ENCODE data around the gene TMEM255B.
"Not testable (repeated sequence)": the region's sequence is repeated elsewhere in the genome, so short reads cannot be mapped to it uniquely, and the experiment has no call there.

The TMEM255B gene

DNA sequence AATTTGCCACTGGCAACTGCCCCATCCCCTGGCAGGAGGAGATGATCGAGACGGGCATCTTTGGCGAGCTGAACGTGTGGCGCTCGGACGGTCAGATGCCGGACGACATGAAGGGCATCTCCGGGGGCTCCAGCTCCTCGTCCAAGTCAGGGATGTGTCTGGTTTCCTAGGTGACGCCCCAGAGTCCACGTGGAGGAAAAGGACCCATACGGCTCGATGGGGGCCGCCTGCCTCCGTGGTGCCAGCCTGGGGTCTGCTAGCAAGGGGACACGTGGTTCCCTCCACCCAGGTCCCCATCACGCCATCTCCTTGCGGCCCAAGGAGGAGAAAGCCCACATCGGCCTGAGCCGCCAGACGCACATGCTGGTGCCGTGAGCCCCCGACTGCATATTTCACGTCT lies 23.8 kb upstream of the TMEM255B start:
- no peak for DNase-seq

DNA sequence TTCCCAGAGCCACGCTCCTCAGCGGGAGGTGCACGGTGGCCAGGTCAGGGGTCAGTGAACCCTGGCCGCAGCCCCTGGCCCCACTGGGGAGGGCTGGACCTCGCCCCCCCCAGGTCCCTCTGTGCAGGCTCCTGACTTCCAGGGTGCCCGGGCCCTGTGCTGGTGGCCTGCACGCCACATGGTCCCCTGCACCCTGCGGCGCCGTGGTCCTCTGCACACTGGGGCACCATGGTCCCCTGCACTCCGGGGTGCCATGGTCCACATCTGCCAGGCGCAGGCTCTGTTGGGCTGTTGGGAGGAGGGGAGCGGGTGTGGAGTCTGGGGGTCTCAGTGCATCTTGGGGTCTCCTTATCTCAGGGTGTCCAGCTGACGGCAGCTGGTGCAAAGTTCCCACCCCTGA lies 23.3 kb upstream of the TMEM255B start:
- DNase-seq: no peak

DNA sequence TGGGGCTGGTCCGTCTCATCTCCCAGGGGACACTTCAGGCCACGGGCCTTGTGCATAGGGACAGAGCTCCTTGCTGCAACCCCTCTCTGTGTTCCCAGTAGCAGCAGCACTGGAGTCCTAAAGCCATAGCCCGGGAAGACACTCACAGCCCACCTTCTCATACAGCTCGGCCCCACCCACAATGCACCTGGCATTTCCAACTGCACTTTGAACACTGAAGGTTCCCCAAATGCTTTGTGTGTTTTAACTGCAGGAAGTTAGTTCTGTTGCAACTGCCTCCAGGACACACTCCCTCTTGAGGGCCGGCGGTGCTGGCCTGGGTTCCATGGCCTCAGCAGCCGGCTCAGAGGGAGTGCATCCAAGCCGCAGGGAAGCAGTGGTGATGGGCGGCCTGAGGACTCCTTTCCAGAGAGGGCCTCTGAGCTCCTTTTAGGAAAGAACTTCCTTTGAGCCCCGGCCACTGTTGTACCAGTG lies 22.7 kb upstream of the TMEM255B start:
- DNase-seq: no peak

DNA sequence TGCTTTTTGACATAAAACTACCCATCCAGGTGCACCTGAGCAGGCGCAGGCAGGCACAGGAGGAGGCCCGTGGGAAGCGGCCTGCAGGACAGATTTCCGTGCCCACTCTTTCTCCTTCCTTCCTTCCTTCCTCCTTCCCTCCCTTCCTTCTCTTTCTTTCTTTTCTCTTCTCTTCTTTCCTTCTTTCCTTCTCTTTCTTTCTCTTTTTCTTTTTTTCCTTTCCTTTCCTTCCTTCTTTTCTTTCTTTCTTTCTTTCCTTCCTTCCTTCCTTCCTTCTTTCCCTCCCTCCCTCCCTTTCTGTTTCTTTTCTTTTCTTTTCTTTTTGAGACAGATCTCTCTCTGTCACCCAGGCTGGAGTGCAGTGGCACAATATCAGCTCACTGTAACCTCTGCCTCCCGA lies 21.2 kb upstream of the TMEM255B start:
- DNase-seq: no peak

DNA sequence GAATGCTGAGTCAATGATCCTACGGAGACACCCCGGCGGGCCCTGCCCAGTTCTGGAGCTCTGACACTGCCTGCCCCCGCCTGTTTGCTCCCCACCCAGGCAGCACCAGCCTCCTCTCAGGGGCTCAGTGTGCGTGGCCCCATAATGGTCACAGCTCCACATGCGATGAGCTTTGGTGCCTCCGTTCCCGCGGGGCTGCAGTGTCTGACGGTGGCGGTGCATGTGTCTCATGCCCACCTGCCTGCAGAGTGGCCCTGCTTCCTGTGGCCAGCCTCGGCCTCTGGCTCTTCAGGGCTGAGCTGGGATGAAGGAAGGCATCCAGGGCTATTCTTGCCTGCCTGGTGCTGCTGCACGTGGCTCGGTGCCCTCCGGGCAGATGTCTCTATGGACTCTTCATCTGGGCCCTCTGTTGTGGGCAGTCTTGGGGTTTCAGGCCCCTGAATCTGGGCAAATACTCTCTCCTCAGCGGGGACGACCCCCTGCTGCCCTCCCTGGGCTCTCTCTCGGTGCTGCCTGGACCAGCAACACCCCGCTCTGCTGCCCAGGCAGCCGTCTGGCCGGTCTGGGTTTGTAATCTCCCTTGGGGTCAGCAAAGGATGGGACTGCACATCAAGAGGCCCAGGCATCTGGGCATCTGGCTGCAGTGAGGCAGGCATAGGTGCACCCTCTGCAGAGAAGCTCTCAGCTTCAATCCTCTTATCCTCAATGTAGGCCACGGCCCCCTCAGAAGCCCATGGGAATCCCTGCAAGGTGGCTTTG lies 19.3 kb upstream of the TMEM255B start:
- no peak for DNase-seq

DNA sequence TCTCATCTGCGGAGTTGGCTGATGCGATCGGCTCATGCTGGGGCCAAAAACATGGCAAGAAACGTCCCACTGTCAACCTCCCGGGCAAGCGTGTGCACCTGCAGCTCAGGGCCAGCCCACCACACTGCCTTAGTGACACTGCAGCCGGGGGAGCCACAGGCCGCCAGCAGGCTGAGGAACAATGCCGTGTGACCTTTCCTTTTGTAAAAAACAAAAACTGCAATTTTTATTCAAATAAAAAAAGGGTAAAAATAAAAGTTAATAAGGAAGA lies 18.8 kb upstream of the TMEM255B start:
- DNase-seq: no peak

DNA sequence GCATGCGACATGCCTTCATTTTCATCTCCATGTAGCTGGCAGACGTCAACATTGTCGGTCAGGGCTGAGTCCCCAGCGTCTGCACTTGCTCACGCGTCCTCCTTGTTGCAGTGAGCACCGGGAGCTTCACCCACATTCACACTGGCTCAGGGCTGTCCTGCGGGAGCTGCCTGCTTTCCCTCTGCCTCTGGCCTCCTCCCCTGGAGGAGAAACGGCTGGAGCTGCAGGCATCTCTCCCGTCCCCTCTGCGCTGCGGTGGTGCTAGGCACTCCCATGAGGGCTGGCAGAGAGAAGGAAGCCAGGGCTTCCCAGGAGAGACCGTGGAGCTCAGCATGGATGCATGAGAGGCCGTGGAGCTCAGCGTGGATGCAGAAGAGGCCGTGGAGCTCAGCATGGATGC lies 18.4 kb upstream of the TMEM255B start:
- DNase-seq: no peak

DNA sequence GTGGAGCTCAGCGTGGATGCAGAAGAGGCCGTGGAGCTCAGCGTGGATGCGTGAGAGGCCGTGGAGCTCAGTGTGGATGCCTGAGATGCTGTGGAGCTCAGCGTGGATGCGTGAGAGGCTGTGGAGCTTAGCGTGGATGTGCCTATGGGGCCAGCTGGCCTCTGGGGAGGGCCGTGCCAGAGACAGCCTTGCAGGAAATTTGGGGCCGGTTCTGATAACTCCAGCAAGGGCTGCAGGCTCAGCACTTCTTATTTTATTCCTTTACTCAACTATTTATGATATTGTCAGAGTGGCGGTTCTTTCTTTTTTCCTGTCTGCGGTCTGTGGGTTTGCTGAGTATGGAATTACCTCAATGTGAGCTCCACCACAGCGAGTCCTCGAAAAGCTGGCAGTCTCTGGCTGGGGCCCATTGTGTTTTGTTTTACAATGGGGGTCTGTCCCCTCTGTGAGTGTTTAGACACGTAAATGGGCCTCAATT lies 17.8 kb upstream of the TMEM255B start:
- DNase-seq: peak; percentile 68 to 79

DNA sequence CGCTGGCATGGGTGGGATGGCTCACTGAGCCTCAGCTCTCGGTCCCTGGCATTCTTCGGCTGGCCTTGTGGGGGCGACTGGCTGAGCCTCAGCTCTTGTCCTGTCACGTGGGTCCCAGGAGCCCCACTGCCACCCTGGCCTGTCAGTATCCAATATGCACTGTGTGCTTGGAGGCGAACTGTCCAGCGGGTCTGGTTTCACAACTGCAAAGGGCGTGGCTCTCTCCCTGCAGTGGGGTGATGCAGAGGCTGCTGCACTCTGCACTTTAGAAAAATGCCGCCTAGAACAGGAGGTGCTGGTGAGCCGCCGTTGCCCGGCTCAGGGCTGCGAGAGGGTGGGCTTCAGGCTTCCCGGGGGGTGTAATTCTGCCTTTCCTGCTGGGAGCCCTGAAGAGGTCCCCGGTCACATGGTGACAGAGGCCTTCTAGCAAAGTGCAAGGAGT lies 17.0 kb upstream of the TMEM255B start:
- peak; percentile 99 for DNase-seq

DNA sequence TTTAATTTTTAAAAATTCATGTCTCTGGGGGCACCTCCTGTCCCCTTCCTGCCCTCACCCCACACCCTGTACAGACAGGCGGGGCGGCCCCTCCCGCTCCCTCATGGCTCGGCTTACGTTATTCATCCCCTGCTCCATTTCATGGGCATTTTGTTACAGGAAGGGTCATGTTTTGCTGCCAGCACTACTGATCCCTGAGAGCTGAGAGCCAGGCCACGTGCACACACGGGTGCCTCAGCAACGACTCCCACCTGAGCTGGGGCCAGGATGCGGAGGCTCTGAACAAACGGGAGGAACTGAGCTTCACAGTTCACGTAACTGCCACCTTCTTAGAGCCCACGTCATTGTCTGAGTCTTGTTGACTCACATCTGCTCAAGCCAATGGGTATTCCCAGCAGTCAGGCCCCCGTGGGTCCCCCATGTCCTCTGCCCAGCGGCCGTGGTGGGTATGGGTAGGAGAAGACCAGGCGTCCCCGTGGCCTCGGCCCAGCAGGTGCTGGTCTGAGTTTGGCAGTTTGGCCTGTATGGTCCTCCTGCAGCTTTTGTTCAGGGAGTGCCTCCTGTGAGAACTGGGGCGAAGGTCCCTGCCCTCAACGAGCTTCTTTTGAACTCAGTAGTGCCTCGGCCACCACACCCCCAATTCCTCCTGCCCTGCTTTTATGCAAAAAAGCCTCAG lies 16.4 kb upstream of the TMEM255B start:
- peak; percentile 47 to 67 for DNase-seq

DNA sequence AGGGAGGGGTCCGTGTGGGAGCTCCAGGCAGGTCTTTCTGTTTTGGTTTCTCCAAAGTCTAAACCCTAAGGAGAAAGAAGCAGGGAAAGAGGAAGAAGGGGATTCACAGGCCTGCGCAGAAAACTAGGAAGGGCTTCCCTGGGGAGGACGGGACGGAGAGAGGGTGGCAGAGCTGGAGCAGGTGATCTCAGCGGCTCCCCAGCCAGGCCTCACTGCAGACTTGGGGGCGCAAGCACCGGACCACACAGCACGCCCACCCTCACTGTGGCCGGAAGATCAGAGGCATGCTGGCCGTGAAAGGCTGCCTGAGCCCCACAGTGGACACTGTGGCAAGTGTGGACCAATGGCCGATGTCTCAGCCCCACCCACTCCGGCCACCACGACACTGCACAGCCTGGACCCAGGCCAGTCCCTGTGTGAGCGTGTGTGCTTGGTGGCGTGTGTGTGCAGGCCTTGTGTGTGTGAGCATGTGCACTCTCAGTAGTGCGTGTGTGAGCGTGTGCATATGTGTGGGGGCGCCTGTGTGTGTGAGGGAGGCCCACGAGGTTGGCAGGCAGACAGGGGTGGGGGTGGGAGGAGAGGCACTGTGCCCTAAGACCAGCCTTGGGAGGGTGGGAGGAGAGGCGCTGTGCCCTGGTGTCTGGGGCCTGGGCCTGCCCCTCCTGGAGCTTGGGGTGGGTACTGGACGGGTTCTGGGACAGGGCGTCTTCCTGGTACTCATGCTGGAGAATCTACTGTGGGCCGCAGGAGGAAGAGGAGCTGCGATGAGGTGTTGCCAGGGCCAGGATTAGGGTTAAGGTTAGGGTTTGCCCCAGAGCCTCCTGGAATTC lies 15.4 kb upstream of the TMEM255B start:
- DNase-seq: no peak

DNA sequence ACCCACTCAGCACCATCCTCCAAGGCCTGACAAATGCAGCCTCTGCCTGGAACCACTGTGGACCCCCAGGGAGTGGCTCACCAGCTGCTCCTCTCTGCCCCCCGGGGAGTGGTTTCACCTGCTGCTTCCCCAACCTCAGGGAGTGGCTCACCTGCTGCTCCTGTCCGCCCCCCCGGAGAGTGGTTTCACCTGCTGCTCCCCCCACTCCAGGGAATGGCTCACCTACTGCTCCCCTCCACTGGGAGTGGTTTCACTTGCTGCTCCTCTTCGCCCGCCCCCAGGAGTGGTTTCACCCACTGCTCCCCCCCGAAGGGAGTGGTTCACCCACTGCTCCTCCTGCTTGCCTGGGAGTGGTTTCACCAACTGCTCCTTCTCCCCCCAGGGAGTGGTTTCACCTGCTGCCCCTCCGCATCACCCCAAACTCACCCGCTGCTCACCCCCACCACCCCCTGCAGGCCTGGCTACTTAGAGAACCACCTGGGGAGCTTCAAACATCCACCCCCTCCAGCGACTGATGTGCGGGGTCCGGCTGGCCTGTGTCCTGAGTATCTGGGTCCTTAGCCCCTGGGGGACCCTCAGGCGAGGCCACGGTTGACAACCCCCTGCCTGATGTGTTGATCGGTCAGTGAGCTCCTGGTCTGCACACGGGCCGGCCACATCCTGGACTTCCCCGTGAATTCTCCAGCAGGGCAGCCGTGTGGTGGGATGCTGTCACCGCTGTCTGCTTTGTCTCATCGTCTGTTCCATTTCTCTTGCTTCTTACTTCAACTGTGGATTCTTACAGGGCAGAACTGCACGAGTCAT lies 14.6 kb upstream of the TMEM255B start:
- peak in 1 of 2 experiments; percentile 73 for DNase-seq

DNA sequence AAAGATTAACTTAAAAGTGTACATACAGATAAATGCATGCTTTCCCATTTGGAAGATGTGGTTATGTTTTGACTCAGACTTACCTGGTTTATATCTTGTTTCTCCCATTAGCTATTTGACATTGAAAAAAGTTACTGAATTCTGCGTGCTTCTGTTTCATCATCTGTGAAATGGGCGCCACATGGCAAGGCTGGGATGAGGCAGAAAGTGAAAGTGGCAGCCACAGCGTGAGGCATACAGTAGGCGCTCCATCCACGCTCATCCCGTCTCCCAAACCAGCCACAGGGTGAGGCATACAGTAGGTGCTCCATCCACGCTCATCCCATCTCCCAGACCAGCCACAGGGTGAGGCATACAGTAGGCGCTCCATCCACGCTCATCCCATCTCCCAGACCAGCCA lies 14.0 kb upstream of the TMEM255B start:
- no peak for DNase-seq

DNA sequence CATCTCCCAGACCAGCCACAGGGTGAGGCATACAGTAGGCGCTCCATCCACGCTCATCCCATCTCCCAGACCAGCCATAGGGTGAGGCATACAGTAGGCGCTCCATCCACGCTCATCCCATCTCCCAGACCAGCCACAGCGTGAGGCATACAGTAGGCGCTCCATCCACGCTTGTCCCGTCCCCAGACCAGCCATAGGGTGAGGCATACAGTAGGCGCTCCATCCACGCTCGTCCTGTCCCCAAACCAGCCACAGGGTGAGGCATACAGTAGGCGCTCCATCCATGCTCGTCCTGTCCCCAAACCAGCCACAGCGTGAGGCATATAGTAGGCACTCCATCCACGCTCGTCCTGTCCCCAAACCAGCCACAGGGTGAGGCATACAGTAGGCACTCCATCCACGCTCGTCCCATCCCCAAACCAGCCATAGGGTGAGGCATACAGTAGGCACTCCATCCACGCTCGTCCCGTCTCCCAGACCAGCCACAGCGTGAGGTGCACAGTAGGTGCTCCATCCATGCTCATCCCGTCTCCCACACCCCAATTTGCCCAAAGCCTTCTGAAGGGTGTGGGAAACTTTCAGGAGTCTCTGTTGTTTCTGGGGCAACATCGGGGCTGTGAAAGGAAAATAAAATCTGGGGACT lies 13.4 kb upstream of the TMEM255B start:
- DNase-seq: not testable (repeated sequence)

DNA sequence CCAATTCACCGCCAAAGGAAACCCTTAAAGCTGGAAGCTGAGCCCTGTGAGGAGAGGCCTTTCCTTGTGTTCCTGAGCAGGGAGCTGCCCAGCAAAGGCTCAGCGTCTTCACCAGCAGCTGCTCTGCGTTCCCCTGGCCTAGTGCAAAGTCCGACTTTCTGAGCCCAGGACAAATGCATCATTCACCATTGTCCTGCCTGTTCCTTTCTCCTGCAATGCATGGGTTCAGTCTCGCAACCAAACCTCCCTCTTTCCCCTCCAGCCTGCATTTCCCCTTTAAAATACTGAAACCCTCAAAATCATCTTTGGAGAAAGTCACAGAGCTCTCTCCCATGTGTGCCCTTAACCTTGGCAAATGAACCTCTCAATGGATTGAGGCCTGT lies 12.9 kb upstream of the TMEM255B start:
- peak; percentile 42 to 75 for DNase-seq

DNA sequence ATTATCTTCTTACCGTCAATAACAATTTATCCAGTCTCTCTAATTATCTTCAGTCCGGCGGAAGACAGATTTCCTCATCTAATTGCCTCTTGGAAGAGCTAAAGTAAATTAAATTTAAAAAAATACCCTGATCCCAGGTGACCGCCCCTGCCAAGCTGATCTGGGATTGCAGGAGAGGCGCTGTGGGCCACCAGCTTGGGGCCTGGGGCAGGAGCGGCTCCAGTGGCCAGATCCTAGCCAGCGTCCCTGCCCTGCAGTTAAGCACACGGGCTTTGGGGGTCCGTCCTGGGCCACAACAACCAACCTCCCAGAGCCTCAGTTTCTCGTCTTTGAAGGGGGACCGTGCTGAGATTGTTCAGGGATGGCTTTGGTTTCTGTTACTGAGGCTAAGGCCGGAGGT lies 12.4 kb upstream of the TMEM255B start:
- DNase-seq: no peak

DNA sequence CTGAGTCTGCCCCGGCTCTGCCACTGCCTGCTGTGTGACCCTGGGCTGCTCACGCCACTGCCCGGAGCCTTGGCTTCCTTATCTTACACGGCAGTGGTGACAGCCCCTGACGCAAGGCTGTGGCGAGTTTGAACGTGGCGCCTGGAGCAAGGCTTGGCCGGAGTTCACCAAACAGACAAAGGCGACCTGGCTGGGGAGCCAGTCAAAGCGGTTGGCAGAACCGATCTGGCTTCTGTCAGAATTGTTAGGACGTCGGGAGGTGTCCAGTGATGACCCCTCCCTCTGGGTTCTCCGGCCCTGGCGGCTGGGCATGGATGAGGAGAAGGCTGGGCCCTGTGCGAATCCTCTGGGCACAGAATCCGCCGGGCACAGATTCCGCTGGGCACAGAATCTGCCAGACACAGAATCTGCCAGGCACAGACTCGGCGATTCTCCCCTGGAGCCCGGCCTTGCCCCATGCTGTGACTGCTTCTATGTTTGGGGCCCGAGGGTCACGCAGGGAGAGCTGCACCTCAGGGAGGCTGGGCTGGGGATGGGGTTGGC lies 11.7 kb upstream of the TMEM255B start:
- no peak for DNase-seq

DNA sequence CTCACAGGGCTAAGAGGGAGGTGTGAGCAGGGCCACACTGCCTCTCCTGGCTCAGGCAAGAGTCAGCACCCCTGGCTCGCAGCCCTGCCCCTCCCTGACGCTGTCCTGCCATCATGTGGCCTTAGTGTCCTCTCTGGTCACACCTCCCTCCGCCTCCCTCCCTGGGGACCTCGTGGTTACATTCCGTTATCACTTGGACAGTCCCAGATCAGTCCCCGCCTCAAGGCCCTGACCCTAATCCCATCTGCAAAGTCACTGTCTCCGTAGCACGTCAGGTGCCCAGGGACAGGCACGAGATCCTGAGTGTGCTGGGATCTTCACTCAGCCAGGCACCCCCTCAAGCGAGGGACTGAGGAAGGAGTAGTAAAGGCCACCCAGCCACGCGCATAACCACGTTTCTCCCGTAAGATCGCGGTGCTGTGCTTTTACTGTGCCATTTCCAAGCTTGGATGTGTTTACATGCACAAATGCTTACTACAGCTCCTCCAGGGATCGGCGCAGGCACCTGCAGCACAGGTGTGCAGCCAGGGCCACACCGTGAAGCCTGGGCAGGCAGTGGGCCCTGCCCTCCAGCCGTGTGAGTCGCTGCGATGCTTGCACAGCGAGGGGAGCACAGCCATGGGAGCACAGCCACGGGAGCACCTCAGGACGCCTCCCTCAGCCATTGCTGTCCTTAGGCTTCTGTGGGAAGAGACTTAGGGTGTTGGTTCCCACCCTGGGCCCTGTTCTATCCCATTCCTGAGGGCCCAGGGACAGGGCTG lies 10.7 kb upstream of the TMEM255B start:
- no peak for DNase-seq

DNA sequence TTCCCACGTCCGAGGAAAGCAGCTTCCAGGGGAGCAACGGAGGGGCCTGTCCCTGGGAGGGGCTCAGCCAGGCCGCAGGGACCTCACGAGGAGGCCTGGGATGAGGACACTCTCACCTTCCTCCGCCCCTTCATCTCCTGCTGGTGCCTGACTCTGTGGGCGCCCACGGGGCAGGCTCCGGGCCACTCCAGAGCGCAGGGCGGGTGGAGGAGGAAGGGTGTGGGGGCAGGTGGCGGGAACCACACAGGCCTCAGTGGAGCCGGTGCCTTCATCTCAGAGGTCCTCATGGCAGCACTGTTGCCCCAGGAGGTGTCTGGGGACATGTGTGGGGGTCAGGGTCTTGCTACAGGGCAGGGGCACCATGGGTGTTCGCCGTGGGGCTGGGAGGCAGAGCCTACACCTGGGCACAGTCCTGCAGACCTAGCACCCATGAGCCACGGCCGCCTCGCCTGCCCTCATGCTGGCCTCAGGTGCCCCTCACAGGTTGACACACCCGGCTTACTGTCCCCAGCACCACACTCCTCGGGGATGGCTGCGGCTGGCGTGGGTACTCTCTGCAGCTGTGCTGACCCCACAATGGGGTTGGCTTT lies 10.1 kb upstream of the TMEM255B start:
- no peak for DNase-seq

DNA sequence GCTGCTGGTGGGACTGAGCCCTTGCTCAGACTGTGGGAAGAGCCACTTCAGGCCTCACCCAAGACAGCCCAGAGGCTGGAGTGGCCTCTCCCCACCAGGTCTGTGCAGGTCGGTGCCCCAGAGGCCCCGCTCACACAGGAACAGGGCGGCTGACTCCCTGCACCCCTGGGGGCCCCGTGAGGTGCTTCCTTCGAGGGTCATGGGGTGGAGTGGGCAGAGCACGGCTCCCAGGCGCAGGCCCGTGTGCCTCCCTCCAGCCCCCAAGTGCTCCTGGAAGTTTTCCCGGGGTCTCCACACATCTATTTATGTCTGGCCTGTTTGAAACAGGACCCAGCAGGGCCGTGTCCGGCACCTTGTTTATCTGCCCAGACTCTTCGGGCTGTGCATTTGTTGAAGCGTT lies 9.5 kb upstream of the TMEM255B start:
- no peak for DNase-seq

DNA sequence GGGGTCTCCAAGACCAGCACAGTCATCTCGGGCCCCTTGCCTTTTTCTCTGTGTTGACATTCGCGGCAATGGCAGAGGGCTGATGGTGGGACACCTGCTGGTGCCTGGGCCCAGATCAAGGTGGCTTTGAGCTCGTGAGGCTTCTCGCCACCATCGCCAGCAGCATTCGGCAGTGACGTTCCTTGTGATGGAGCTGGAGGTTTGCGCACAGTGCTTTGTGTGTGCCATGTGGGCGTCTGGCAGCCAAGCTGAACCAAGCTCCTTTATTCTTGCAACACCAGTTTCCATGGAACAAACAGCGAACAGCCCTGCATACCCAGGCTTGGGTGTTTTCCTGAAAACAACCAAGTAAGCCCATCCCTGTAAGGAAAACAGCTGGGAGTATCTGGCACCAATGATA lies 9.1 kb upstream of the TMEM255B start:
- DNase-seq: no peak

Measured in NCI-H526 (cell line).